CD4-positive, alpha-beta T cell treated with Interleukin-1 beta for 1 hour (primary cell): ENCODE data around the gene MYB.
A peak's percentile ranks its signal among the peaks of the same experiment; 100 is the strongest.

ENCODE experiments used
- DNase-seq, 2 donors: peaks; one replicate each; pipeline ENCODE4 v3.0.0-alpha.2; 2020 to 2022

The MYB gene

DNA sequence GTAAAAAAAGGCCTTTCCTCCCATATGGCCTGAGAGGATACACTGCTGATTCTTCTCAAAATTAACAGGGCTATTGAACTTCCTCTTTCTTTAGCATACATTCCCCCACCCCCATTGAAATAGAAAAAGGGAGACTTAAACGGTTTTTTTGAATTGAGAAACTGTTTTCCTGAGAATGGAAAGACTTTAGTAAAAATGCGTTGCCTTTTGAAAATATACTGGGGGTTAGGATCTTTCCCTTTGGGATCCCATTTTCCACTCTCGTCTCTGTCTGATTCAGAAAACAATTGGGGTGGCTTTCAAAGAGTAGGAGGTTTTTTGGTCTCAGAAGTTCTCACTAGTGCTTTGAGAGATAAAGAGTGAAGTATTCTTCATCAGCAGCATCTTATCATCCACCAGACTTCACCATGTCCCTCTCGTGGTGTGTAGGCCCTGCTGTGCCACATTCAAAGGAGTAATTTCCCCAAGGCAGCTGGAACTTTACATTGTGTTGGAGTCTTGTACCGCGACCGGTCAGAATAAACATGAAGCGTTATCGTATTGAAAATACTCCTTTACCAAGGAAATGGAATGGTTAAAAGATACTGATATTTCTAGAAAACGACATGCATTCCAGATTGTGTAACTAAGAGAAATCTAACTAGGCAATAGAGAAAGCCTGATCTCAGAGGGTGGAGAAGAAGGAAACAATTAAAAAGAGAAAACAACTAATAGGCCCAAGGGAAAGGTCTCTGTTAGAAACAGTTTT lies 10.6 kb downstream of the MYB start:
- no peak for DNase-seq

DNA sequence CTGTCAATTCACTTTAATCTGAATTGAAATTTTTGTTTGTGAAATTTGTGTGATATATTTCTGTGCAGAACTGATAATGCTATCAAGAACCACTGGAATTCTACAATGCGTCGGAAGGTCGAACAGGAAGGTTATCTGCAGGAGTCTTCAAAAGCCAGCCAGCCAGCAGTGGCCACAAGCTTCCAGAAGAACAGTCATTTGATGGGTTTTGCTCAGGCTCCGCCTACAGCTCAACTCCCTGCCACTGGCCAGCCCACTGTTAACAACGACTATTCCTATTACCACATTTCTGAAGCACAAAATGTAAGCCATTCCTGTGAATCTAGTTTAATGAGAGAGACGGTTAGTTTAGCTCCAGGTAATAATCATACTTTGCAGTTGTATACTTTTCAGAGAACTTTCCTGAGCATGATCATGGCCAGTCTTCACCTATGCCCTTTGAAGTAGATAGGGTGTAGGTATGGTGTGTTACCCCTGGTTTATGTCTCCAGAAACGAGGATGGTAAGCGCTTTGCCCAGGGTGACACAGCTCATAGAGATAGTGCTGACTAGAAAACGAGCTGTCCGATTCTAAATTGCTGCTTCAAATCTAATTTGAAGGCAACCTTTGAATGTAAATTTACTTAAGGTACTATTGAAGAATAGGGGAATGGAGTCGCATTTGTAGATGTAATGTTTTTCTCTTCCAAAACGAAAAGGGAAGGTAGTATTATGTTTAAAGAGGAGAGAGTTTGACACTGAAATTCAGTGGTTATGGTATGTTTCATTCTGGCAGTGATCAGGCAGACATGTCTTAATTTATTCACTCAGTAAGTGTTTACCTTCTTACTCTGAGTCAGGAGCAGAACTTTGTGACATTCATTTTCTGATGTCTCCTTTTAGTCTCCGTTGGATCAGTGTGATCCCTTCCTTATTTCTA lies 11.4 kb downstream of the MYB start:
- no peak for DNase-seq

DNA sequence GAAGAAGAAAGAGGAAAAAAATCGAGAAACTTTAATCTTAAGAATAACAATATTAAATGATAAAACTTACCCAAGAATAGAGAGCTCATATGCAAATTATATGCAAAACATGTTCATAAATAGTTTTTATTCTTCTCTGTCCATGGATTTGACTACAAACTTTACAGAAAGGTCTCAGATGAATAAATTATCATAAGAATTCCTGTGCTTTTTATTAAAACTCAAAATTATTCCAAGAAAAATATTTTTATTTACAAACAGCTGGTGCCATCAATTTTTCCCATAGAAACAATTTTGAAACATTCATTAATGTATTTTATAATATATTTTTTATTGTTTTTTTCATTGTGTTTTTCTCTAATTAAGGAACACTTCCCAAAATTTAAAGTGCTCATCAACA lies 12.1 kb downstream of the MYB start:
- DNase-seq = no peak

DNA sequence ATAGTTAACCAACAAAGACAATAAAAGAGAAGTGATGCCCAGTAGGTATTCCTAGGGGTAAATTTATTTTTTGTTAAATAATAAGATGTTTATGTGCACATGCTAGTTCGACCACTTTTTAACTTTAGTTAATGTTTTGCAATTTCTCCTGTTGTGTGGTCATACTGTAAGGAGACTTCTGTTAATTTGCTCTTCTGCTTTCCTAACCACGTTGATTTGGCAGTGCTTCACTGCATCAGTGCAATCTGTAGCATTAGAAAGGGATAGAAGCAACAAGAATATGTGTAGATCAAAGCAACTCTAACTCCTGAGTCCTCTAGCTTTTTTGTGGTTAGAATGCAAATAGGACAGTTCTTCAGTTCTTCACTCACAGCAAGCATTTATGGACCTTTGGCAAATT lies 13.9 kb downstream of the MYB start:
- DNase-seq = no peak

GRCh38 chr6:135195522-135195921 lies 14.4 kb downstream of the MYB start:
- no peak for DNase-seq

GRCh38 chr6:135196739-135197510 lies 15.8 kb downstream of the MYB start:
- DNase-seq = no peak

DNA sequence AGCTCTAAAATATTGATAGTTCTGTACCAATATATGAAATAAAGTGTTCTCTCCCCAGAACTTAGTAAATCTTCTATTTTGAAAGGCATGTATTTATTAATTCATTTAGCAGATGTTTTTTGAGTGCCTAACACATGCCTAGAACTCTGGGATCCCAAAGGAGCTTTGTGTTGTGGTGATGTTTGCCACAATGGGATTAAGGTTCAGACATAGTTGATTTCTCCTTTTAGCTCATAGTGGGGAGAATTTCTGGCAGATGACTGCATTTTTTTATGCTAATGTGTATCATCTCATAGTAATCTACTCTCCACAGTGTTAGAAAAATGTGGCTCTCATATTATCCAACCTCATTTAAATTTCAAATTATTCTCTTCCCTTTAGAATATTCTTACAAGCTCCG lies 21.7 kb downstream of the MYB start:
- DNase-seq = no peak

DNA sequence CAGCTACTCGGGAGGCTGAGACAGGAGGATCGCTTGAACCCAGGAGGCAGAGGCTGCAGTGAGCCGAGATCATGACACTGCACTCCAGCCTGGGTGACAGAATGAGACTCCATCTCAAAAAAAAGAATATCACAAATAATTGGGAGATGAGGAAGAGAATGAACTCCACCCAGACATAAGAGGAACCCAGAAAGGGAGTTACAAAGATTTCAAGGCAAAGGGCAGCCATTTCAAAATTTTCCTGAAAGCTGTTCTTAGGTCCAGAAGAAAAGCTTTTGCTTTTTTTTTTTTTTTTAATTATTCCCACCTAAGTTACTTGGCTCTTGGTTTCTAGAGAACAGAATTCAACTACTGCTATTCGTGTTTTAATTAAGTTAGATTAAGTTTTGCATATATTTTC lies 23.8 kb downstream of the MYB start:
- DNase-seq = no peak

- DNase-seq = peak in 1 of 2 donors; percentile 25
Observed at GRCh38 chr6:135209803-135210202, 28.7 kb downstream of the MYB start.

DNA sequence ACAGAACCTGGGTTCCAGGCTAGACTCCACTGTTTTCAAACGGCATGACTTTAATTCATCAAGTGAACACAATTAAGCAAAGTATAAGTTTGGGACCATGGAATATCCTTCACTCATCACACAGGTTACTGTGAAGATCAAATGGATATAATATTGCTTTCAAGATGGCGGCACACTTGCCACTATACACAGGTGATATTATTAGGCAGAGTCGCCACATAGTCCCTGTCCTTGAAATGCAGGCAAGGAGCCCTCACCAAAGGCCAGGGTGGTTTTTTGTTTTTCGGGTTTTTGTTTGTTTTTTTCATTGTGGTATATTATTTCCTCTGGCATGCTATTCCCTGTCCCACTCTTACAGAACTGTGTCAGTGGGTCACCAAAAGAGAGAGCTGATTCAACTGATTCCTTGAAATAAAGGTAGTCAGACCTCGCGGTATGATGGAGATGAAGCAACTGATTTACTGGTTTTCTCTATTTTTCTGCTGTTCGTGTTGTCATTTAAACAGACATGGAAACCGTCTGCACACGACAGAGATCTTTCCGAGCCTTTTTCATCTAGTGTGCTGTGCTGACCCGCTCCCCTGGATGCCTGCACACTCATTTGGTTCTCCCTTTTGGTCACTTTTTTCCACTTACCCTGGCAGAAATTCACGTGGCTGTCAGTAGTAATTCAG lies 29.7 kb downstream of the MYB start:
- DNase-seq = no peak

DNA sequence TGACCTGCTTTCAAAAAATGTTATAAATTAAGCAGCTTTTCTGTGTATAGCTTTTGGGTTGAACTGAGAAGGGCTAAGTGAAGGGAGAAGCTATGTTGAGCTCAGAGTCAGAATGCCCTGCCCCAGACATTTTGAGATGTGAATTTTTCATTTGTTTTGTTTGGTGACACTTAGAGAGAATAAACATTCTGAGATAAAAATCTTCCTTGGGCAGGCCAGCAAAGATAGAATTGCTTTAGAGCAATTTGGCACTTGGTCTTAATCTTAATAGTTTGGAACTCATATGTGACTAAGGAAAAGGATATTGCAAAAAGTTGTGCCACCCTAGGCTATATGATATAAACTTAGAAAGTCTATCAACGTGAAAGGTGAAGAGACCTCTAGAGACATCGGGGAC lies 30.2 kb downstream of the MYB start:
- DNase-seq = no peak

- no peak for DNase-seq
Observed at GRCh38 chr6:135212020-135212806, 31.1 kb downstream of the MYB start.

- DNase-seq = no peak
Observed at GRCh38 chr6:135212935-135213334, 31.8 kb downstream of the MYB start.

DNA sequence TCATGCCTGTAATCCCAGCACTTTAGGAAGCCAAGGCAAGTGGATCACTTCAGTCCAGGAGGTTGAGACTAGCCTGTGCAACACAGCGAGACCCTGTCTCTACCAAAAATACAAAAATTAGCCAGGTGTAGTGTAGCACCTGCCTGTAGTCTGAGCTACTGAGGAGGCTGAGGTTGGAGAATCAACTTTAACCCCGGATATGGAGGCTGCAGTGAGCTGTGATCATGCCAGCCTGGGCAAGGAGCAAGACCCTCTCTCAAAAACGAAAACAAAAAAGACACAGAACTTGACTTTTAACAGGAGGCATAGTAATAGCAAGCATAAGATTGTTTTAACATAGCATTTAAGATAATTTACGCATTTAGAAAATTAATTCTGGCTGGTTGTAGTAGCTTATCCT lies 32.5 kb downstream of the MYB start:
- no peak for DNase-seq

GRCh38 chr6:135215160-135215559 lies 34.1 kb downstream of the MYB start:
- no peak for DNase-seq

- no peak for DNase-seq
Observed at GRCh38 chr6:135215563-135215962, 34.5 kb downstream of the MYB start.

DNA sequence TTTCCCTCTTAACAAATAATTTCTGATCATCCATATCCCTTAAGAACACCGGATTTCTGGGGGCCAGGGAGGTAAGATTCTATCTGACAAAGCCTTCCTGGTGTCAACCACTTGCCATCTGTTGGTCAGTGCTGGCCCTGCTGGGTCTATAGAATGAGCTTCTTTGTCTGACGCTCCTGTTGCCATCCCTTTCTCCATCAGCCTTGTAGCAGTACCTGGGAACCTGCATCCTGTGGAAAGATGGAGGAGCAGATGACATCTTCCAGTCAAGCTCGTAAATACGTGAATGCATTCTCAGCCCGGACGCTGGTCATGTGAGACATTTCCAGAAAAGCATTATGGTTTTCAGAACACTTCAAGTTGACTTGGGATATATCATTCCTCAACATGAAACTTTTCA lies 36.6 kb downstream of the MYB start:
- DNase-seq = no peak

DNA sequence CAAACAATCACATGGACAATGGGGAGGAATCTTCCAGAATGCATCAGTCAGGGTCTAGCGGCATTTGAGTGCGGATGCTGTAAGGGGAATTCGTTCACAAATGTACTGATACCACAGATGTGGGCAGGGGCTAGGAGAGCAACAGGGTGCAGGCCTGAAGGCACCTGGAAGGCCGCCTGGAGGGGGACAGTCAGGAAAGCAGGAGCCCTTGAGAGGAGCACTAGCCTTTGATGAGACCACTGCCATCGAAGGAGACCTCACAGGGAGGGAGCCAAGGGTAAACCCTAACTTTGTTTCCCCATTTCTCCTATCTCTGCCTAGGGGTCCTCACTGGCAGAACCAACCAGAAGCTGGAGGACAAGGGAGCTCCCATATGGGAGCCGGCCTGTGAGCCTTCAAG lies 38.2 kb downstream of the MYB start:
- no peak for DNase-seq

GRCh38 chr6:135221042-135221441 lies 39.9 kb downstream of the MYB start:
- no peak for DNase-seq

GRCh38 chr6:135221505-135221904 lies 40.4 kb downstream of the MYB start:
- DNase-seq = no peak

DNA sequence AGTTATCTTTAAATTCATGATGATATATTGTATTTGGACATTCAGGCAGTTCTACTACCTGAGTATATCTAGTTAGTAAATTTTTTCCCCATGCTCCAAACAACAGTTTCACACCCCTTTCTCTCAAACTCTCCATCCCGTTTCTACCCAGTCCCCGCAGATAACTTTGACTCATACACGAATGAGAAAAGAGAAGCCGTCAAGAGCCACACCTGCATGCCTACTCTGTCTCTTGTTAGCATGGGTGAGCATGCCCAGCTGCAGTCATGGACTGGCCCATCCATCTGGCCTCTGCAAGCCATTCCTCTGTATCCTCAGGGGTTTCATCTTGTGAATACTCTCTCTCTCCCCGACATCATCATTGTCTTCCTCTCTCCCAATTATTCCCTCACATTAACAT lies 41.5 kb downstream of the MYB start:
- no peak for DNase-seq

DNA sequence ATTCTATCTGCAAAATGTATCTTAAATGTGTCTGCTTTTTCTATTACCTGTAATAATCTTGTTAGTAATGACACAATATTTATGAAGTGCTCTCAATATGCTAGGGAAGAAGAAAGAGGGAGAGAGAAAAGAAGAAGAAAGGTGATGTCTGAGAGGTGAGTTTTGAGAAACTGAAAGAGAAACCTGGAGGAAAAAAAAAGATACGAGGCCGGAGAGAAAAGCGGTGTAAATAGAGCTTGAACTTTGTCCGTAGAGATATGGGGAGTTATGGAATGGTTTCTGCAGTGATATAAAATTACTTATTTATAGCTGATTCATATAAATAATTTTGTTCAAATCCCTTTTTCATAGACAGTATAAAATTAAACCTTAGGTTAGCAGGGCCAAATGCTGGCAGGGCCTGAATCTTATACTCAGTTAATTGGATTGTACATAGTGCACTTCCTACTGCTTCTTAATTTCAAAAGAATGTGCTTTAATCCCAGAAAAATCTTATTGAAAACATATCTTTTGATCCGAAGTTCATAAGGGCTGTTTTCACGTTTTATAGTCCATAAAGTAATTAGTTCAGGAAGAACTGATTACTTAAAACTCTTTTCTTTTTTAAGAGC lies 43.0 kb downstream of the MYB start:
- DNase-seq = peak in 1 of 2 donors; percentile 24
